Ovary (tissue), 9 donors: ENCODE measurements around the gene MRNIP. TPM values are rescaled to one million over a fixed set of nuclear protein-coding genes. Genes with fewer than 3 reads are reported as not detected.

Experiments
- DNase-seq, 5 donors: peaks; one replicate each; pipeline ENCODE4 v3.0.0-alpha.2; 2019 to 2020
- H3K27ac ChIP-seq, 2 donors: fragments of 200-600 bp; one replicate each; pipeline versions ENCODE4 v1.5.1 to v1.8.0; 2019 to 2022
- H3K27me3 ChIP-seq: fragments of 200-600 bp; one replicate; pipeline ENCODE4 v1.8.0; 2022
- H3K36me3 ChIP-seq: fragments of 200-600 bp; sonication (generic); one replicate; pipeline ENCODE4 v1.5.1; 2019
- H3K4me1 ChIP-seq: one replicate; pipeline ENCODE4 v1.8.1; 2013; ENCODE audit warnings: mild to moderate bottlenecking, moderate library complexity; ENCODE audit not compliant: insufficient read depth
- H3K4me3 ChIP-seq: fragments of 200-600 bp; sonication (generic); one replicate; pipeline ENCODE4 v1.5.1; 2017
- H3K9me3 ChIP-seq, 2 donors: fragments of 200-600 bp in 1 of 2; sonication (generic) in 1 of 2; one replicate each; pipeline versions ENCODE4 v1.5.1 to v1.8.1; 2013 to 2019; ENCODE audit warnings: mild to moderate bottlenecking in 1 of 2, moderate library complexity in 1 of 2
- EP300 ChIP-seq: sonication (generic); formaldehyde crosslinking; IDR thresholded peaks from one replicate; pipeline ENCODE4 v1.6.1; 2017; ENCODE audit warnings: antibody characterized with exemption
- POLR2A ChIP-seq: fragments of 450-650 bp; IDR thresholded peaks from one replicate; pipeline ENCODE4 v1.6.1; 2017; ENCODE audit warnings: antibody characterized with exemption, mild to moderate bottlenecking, moderate library complexity
- WGBS, 3 donors: extraction: QIAGEN DNeasy Blood & Tissue Kit in 1 of 3; methylation state at CpG; one replicate each; pipeline versions ENCODE4 v1.1.5 to v1.1.7; 2013 to 2017; 5-methylcytosine and 5-hydroxymethylcytosine counted together
- intact Hi-C, 4 donors: fragments of 100-400 bp; cut with DNase I; formaldehyde crosslinking; loops; one replicate each; pipeline versions ENCODE4 v1.11.0 to v1.15.1; 2022 to 2023
- polyA plus RNA-seq, 2 donors: library from polyadenylated mRNA; stranded (reverse); fragments of 200-250 nt in 1 of 2; fragments of 350-450 nt in 1 of 2; fragmentation: Illumina TruSeq in 1 of 2; extraction: RNeasy Lipid Tissue Mini Kit (QIAGEN cat#74804) in 1 of 2; gene quantifications; one replicate each; pipeline ENCODE4 v1.2.3, GENCODE V29; 2013 to 2014
- total RNA-seq, 7 donors: library from RNA; depleted of rRNA in 2 of 7; stranded (reverse); fragments of >200 nt in 2 of 7; fragmentation: NEBNext Ultra II Directional in 3 of 7; extraction: Animal tissue kit (Norgen Biotek cat#: 25700) in 3 of 7; gene quantifications; one replicate each; pipeline versions ENCODE4 v1.1.0 to v1.2.4, GENCODE V29; 2016 to 2023
- TF ChIP-seq, protein P1 (sequence below), 3 donors: fragments of 450-650 bp in 2 of 3; fragments of 200-600 bp in 1 of 3; IDR thresholded peaks; one replicate each; pipeline versions ENCODE4 v1.5.1 to v1.8.0; 2016 to 2022; ENCODE audit warnings: antibody characterized with exemption in 3 of 3, mild to moderate bottlenecking in 1 of 3
- donor health status: DM: no; HTN: no; CAD: no; lungs with moderate emphysema.
- donor health status: DM: no; HTN: no; CAD: no.
- donor health status: Bipolar disorder and iron deficiency.
- donor health status: DM: yes; HTN: yes; CAD: no.
- donor health status: DM: no; HTN: no; CAD: no.
- donor health status: DM: yes; HTN: yes; CAD: no.

Gene MRNIP
- total and polyA plus RNA-seq, 9 donors = 26.9 to 61.1 (median 50.3) TPM

DNA sequence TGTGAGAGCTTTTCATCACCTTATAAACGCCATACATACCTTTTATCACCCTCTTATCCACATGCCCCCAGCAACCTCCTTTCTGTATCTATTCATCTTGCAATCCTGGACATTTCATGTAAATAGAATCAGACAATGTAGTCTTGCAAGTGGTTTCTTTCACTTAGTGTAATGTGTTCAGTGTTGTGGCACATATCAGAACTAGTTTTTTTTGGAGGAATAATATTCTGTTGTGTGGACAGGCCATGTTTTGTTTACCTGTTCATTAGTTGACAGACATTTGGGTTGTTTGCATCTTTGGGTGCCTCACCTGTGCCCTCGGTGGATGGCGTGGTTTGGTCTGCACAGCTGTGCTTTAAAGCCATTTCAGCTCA is 36.6 kb downstream of the MRNIP start:
- Histone ChIP-seq H3K36me3 (no peaks in the 10 kb centered on the region), H3K27me3 (no peaks in the 10 kb centered on the region), H3K9me3 (no peaks in the 10 kb centered on the region), H3K4me3 (peak overlapping the region; percentile 82), H3K4me1 (peaks cover 34% of the 10 kb centered on the region), H3K27ac (peak overlapping the region in 1 of 2 donors; percentile 0)
- TF ChIP-seq POLR2A = no peak
- TF ChIP-seq, protein P1, sequence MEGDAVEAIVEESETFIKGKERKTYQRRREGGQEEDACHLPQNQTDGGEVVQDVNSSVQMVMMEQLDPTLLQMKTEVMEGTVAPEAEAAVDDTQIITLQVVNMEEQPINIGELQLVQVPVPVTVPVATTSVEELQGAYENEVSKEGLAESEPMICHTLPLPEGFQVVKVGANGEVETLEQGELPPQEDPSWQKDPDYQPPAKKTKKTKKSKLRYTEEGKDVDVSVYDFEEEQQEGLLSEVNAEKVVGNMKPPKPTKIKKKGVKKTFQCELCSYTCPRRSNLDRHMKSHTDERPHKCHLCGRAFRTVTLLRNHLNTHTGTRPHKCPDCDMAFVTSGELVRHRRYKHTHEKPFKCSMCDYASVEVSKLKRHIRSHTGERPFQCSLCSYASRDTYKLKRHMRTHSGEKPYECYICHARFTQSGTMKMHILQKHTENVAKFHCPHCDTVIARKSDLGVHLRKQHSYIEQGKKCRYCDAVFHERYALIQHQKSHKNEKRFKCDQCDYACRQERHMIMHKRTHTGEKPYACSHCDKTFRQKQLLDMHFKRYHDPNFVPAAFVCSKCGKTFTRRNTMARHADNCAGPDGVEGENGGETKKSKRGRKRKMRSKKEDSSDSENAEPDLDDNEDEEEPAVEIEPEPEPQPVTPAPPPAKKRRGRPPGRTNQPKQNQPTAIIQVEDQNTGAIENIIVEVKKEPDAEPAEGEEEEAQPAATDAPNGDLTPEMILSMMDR (IDR thresholded peaks at IDR 0.05) = no peak
- TF ChIP-seq EP300 = no peak
- WGBS, 3 donors = 31 to 70% (median 42%) methylated on average over 3 of the region's 3 CpGs
- DNase-seq = no peak
- intact Hi-C loops = loop anchor here in 1 of 4 donors (10.0 kb wide), 1 partner anchor 83 kb away; the partner anchor contains the start of gene TBC1D9B

DNA sequence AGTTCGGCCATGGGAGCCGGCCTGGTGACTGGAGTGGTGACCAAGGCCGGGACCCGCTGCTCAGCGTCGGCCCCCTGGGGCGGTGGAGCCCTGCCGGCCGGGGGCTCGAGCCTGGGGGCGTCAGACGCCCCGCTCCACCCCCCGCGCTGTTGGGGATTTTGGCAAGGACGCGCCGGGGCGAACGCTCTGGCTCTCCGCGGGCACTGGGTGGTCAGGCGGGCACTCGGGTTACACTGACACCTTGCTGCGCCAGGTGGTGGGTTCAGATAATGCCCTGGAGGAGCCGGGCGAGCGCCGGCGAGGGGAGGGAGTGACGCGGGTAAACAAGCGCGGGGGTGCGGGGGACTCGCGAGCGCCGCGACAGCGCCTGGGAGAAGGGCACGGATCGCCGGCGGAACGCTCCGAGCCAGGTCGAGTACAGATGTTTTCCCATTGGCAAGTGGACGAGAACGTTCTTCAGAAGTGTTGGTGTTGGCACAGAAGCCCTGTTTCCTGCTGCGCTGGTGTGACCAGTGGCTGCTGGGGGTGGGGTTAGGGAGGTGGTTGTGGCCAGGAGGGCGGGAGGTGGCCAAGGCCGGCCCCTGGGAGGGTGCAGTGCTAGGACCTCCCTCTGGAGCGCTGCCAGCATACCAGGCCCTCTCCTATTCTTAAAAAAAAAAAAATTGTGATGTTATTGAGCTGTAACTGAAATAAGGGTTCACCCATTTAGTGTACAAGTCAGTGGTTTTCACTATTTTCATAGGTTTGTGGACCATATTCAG is 37.1 kb downstream of the MRNIP start:
- intact Hi-C loops = loop anchor here in 1 of 4 donors (10.0 kb wide), 1 partner anchor 83 kb away; the partner anchor contains the start of gene TBC1D9B
- Histone ChIP-seq H3K27me3 (no peaks in the 10 kb centered on the region), H3K4me3 (peak overlapping the region; percentile 82), H3K9me3 (no peaks in the 10 kb centered on the region), H3K27ac (peak overlapping the region; percentile 90 to 98), H3K4me1 (peaks cover 36% of the 10 kb centered on the region), H3K36me3 (no peaks in the 10 kb centered on the region)
- TF ChIP-seq EP300 (no peak), POLR2A (peak; percentile 76)
- TF ChIP-seq, protein P1 (IDR thresholded peaks at IDR 0.05) = no peak
- WGBS, 3 donors = 0 to 1% (median 1%) methylated on average over 43 to 54 of the region's 54 CpGs
- peak; percentile 96 to 98 (median 96) for DNase-seq

DNA sequence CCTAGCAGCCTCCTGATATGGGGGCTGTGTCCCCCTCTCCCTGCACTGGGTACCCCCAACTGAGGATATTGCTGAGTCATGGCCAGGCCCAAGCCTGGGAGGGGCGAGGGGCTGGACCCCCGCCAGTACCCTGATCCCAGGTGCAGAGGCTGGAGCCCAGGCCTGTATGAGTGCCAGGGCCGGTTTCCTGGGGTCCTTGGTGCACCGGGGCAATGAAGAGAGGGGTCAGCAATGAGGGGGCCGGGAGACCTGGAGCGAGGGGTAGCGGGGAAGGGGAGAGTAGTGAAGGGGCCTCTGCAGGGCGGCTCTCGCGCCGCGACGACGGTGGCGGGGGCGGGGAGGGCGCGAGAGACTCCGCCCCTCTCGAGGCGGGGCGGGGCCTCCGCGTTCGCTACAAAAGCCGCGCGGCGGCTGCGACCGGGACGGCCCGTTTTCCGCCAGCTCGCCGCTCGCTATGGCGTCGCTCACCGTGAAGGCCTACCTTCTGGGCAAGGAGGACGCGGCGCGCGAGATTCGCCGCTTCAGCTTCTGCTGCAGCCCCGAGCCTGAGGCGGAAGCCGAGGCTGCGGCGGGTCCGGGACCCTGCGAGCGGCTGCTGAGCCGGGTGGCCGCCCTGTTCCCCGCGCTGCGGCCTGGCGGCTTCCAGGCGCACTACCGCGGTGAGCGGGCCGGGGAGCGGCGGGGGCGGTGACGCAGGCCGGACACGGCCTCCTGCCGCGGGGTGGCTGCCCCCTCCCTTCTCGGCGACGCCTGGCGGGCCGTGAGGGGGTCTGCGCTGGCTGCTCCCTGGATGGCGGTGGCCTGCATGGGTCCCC is 37.9 kb downstream of the MRNIP start, which contains the start of gene SQSTM1:
TSS of gene SQSTM1 (plus strand) at position 423 of the 815 bp plus-strand sequence. CDS start at position 455, 32 bp downstream.
- peaks cover 36% of the 10 kb centered on the region for H3K4me1 ChIP-seq
- H3K27me3 ChIP-seq = no peaks in the 10 kb centered on the region
- no peak for TF ChIP-seq EP300
- TF ChIP-seq POLR2A = peak; percentile 97
- TF ChIP-seq, protein P1 (IDR thresholded peaks at IDR 0.05) = peak in 2 of 3 donors; percentile 12 to 37
- WGBS, 3 donors = 0 to 1% (median 0%) methylated on average over 31 to 81 of the region's 81 CpGs
- H3K9me3 ChIP-seq = no peaks in the 10 kb centered on the region
- no peaks in the 10 kb centered on the region for H3K36me3 ChIP-seq
- H3K4me3 ChIP-seq = peak within 1 kb of the TSS; percentile 82
- peak within 1 kb of the TSS; percentile 90 to 98 for H3K27ac ChIP-seq
- intact Hi-C loops = loop anchor here in 1 of 4 donors (10.0 kb wide), 1 partner anchor 84 kb away; the partner anchor contains the start of gene TBC1D9B
- DNase-seq = peak; percentile 85 to 93 (median 90)

DNA sequence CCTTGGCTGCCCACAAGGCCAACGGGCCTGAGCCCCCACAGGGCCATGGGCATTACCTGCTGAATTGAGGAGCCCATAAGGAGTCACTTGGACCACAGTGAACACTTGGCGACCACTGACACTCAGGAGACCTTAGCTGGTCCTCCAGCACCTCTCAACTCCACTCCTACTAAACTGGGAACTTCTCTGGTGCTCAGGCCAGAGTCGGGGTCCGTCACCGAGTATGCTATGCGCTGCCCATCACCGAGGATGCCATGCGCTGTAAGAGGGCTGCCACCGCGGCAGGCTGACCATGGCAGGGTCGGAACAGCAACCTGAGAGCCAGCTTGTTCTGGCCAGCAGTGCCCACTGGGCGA is 38.5 kb downstream of the MRNIP start:
- Histone ChIP-seq H3K4me1 (peaks cover 36% of the 10 kb centered on the region), H3K9me3 (no peaks in the 10 kb centered on the region), H3K36me3 (no peaks in the 10 kb centered on the region), H3K27ac (peak overlapping the region; percentile 90 to 98), H3K27me3 (no peaks in the 10 kb centered on the region), H3K4me3 (peak overlapping the region; percentile 82)
- WGBS, 3 donors = 20 to 30% (median 27%) methylated on average over 9 to 12 of the region's 12 CpGs
- intact Hi-C loops = loop anchor here in 1 of 4 donors (10.0 kb wide), 1 partner anchor 85 kb away; the partner anchor contains the start of gene TBC1D9B
- TF ChIP-seq POLR2A = no peak
- TF ChIP-seq, protein P1 (IDR thresholded peaks at IDR 0.05) = no peak
- TF ChIP-seq EP300 = no peak
- DNase-seq = no peak
